DND-41 (cell line): ENCODE results near the gene IRX2.

ENCODE experiments used
- ATAC-seq: fragments of 200-7000 bp; cut with Tn5 transposase; 3 replicates; pipeline ENCODE4 v1.9.1; 2021; ENCODE audit warnings: low read depth; ENCODE audit not compliant: insufficient read depth
- DNase-seq: peaks from one replicate; pipeline ENCODE4 v3.0.0-alpha.2; 2020
- H2AFZ ChIP-seq: 2 replicates; pipeline ENCODE4 v1.6.0; 2012; ENCODE audit warnings: low read depth, low read length
- H3K27ac ChIP-seq: 2 replicates; pipeline ENCODE4 v1.5.1; 2012; ENCODE audit warnings: low read length, inconsistent platforms
- H3K27me3 ChIP-seq: fragments of 200-600 bp; sonication (generic); 2 replicates; pipeline ENCODE4 v1.6.0; 2012; ENCODE audit warnings: low read length, mild to moderate bottlenecking, inconsistent platforms; ENCODE audit not compliant: insufficient read depth, poor library complexity
- H3K36me3 ChIP-seq: 2 replicates; pipeline ENCODE4 v1.5.1; 2012; ENCODE audit warnings: low read length, inconsistent platforms; ENCODE audit not compliant: insufficient read depth
- H3K4me1 ChIP-seq: 2 replicates; pipeline ENCODE4 v1.5.1; 2012; ENCODE audit warnings: mild to moderate bottlenecking, low read length; ENCODE audit not compliant: insufficient read depth
- H3K4me2 ChIP-seq: 2 replicates; pipeline ENCODE4 v1.6.0; 2012; ENCODE audit warnings: mild to moderate bottlenecking, moderate library complexity, low read length, inconsistent platforms; ENCODE audit not compliant: insufficient read depth
- H3K4me3 ChIP-seq, 2 experiments: fragments of 200-600 bp in 1 of 2; shearing (Covaris generic) in 1 of 2; 2 replicates each; pipeline ENCODE4 v1.5.1; 2012 to 2016; ENCODE audit warnings: inconsistent platforms in 2 of 2, low read length in 2 of 2, mild to moderate bottlenecking in 2 of 2, low read depth in 1 of 2, moderate library complexity in 1 of 2
- H3K79me2 ChIP-seq: 2 replicates; pipeline ENCODE4 v1.6.0; 2012; ENCODE audit warnings: low read length, inconsistent platforms; ENCODE audit not compliant: insufficient read depth
- H3K9ac ChIP-seq: 2 replicates; pipeline ENCODE4 v1.6.0; 2012; ENCODE audit warnings: low read depth, mild to moderate bottlenecking, inconsistent platforms, low read length, moderate library complexity
- H3K9me3 ChIP-seq: 2 replicates; pipeline ENCODE4 v1.5.1; 2012; ENCODE audit warnings: low read length, moderate library complexity, mild to moderate bottlenecking, inconsistent platforms; ENCODE audit not compliant: insufficient read depth, severe bottlenecking
- H4K20me1 ChIP-seq: 2 replicates; pipeline ENCODE4 v1.6.0; 2012; ENCODE audit warnings: low read length; ENCODE audit not compliant: insufficient read depth
- CTCF ChIP-seq: IDR thresholded peaks from 2 replicates; pipeline ENCODE4 v1.5.1; 2012; ENCODE audit warnings: borderline replicate concordance, low read length, moderate library complexity, mild to moderate bottlenecking; ENCODE audit not compliant: poor library complexity, severe bottlenecking; ENCODE audit errors: extremely low read depth
- EZH2 ChIP-seq: IDR thresholded peaks from 3 replicates; pipeline ENCODE4 v1.6.1; 2012; ENCODE audit warnings: borderline replicate concordance, low read depth, mild to moderate bottlenecking, moderate library complexity, low read length, inconsistent platforms; ENCODE audit not compliant: severe bottlenecking

Gene IRX2

DNA sequence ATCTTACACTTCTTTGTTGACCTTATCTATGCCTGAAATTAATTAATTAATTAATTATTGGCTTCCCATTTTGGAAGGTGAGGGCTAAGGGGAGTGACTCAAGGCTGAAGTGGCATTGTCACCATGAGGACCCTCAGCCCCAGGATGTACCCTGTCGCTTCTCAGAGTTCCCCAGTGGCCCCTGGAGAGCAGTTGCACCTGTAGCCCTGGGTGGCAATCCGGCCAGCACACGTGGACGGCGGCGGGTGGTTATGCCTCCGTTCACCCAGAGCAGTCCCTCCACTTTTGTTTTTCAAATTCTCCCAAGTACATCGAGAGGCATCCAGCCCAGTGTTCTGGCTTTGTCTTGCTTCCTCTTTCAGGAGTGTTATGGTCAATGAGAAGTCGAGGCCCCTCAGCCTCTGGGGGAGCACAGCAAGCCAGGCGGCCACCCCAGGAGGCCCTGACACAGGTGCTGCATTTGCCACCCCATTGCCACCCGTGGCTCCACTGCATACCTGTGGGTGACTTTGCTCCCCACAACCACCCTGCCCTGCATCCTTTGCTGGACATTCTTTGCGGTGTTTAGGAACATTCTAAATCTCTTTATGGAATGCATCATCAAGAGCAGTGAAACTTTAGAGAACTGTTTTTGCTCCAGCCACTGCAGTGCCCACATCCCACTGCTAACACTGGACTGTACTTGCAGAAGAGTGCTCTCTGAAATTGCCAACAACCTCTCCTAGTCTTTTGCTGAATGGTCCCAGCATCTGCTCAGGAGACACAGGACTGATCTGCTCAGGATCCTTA is 11.5 kb upstream of the IRX2 start:
- ATAC-seq (no peak), DNase-seq (no peak)
- no peak overlapping the region for H2AFZ ChIP-seq
- no peaks in the 10 kb centered on the region for H4K20me1 ChIP-seq
- no peak for TF ChIP-seq CTCF
- no peak for TF ChIP-seq EZH2
- no peaks in the 10 kb centered on the region for H3K36me3 ChIP-seq
- no peaks in the 10 kb centered on the region for H3K27me3 ChIP-seq
- H3K4me1 ChIP-seq, result peaks cover 34% of the 10 kb centered on the region
- H3K27ac ChIP-seq, result no peak overlapping the region; the same call in 1 of the 2 replicates
- H3K4me2 ChIP-seq, result no peak overlapping the region
- no peaks in the 10 kb centered on the region for H3K79me2 ChIP-seq
- no peak overlapping the region for H3K9ac ChIP-seq
- H3K4me3 ChIP-seq, result no peak overlapping the region
- no peaks in the 10 kb centered on the region for H3K9me3 ChIP-seq

GRCh38 chr5:2761921-2762488 is 10.5 kb upstream of the IRX2 start:
- no peaks in the 10 kb centered on the region for H3K27me3 ChIP-seq
- H4K20me1 ChIP-seq, result no peaks in the 10 kb centered on the region
- H3K4me1 ChIP-seq, result peaks cover 36% of the 10 kb centered on the region
- no peaks in the 10 kb centered on the region for H3K79me2 ChIP-seq
- no peaks in the 10 kb centered on the region for H3K36me3 ChIP-seq
- DNase-seq (peak; percentile 60), ATAC-seq (peak; percentile 92)
- no peaks in the 10 kb centered on the region for H3K9me3 ChIP-seq
- no peak overlapping the region for H3K4me3 ChIP-seq
- peak overlapping the region; percentile 64 for H3K27ac ChIP-seq
- H3K4me2 ChIP-seq, result peak overlapping the region; percentile 25; the same call in 1 of the 2 replicates
- TF ChIP-seq EZH2 (no peak), CTCF (no peak)
- peak overlapping the region; percentile 14 for H3K9ac ChIP-seq
- peak overlapping the region; percentile 52; the same call in 1 of the 2 replicates for H2AFZ ChIP-seq

DNA sequence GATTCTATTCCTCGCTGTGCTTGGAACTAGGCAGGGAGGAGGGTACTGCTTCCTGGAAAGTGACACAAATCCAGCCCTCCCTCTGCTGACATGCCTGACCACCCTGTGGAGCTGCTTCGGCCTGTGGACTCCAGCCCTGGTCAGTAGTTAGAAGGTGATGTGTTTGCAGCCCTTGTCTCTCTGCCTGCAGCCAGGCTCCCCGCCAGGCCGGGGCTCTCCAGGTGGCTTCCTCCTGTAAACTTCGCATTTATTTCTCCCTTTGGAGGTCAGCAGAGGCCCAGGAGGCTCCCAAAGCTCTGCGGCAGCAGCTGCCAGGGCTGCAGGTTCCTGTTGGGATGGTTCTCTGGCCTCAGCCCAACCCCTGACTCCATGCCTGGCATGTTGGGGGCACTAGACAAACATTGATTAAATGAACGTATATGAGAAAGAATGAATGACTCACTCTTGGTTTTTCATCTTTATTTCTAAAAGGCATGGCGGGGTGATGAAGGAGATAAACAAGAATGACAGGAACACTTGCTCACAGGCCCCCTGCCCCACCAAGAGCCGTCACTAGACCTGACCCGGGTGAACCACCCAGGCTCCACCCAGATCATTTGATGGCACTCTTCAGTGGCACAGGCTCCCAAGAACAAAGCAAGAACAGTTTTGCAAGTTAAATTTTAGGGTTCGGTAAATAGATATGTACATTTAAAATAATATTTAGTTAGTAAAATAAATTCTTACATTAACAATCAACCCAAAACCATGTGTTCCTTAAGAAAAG is 8.4 kb upstream of the IRX2 start:
- Histone ChIP-seq H3K4me1 (peaks cover 47% of the 10 kb centered on the region), H3K36me3 (no peaks in the 10 kb centered on the region), H3K79me2 (no peaks in the 10 kb centered on the region), H3K9ac (no peak overlapping the region), H3K27me3 (no peaks in the 10 kb centered on the region), H2AFZ (no peak overlapping the region), H3K9me3 (no peaks in the 10 kb centered on the region), H3K4me2 (no peak overlapping the region), H3K4me3 (no peak overlapping the region), H3K27ac (0 out of 2 replicates have a peak overlapping the region, but pooled peaks have one; percentile 16), H4K20me1 (no peaks in the 10 kb centered on the region)
- ATAC-seq (no peak), DNase-seq (no peak)
- TF ChIP-seq CTCF (no peak), EZH2 (no peak)
